ENCODE measurements around the gene CCDC85C.

CCDC85C gene

DNA sequence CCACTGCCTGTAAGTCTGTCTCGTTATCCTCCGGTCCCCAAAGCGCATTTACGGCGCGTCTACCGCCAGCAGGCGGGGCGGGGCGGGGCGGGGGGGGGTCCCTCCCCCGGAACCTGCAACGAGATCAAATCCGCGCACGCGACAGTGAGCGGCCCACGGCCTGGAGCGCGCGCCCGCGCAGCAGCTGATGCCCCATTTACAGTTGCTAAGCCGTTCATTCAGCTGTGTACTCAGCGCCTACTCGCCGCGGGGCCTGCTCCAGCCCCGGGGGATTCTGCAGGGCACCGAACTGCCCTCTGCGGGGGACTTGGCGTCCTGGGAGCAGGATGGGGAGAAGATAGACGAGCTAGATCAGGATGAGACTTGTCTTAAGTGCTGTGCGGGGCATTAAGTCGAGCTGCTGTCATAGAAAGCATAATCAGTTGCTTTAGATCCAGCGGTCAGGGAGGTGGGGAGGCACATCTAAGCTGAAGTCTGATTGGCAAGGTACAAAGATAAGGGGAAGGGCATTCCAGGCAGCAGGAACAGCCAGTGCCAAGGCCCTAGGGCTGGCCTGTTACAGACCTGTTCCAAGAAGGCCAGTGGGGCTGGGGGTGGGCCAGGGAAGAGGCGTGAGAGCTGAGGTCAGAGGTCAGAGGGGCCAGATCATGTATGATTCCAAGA, 1.4 kb upstream of the CCDC85C start:
- peak in 3 of 4 experiments; percentile 21 to 60 (median 26) for DNase-seq

DNA sequence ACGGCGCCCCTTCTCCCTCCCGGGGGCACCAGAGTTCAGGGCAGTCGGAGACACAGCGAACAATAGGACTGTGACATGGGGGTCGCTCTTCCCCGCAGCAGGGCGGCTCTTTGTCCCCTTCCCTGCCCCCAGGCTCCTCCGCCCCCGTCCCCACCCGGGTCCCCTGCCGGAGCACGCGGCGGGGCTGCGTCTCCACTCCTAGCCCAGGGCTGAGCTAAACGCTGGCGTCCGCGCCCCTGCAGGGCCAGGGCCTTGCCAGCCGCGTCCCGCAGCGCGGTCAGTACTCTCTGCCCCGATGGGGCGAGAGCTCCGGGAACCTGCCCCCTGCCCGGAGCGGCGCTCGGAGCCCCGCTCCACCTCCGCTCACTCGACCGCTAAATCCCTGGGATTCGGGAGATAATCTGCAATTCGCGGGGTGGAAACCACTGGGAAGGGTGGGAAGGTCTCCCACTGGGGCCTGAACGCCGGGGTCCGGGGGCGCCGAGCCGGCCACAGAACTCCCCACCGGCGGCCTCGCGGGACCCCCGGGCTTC, 825 bp upstream of the CCDC85C start:
- peak in 2 of 4 experiments; percentile 29 to 42 for DNase-seq

DNA sequence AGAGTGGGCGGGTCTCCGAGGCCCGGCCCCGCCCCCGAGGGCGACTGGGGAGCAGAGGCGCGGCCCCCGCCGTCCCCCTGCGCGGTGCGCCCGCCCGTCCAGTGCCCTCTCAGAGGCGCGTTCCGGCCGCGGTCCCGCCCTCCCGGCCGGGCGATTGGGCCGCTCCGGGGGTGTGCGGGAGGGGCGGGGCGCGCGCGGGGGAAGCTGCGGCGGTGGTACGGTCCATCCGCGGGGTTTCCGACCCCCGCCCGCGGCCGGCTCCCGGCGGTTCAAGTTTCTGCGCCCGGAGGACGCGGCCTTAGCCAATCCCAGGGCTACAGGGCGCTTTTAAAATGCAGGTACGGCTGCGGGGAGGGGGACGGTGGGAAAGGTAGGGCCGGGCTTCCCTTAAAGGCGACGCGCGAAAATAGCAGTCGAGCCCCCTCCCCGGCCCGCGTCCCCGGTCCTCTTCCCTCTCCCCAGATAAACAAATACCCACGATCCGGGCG, 315 bp upstream of the CCDC85C start:
- DNase-seq = peak; percentile 78 to 94 (median 84)

DNA sequence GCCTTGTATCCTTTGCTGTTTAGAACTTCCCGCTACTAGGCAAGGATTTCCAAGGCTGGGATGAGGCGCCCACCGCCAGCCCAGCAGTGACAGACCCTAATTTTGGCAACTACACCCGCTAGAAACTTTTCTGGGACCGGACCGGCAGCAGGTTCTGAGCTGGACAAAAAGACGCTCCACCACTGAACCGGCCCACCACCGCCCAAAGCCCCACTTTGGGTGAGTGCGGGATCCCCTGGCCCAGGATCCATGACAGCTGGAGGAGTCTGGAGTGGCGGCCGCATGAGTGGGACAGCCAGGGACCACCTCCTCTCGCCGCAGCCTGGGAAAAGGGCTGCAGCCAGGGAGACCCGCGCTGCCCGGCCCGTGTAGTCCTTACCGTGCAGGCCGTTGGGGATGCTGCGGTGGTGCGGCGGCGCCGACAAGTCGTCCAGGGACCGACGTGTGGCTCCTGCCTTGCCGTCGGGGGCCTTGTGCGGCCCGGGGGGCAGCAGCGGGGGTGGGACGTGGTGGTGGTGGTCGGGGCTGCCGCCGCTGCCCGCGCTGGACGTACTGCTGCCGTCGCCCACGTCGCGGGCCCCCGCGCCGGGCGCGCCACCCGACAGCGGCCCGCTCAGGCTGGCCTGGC, 1.1 kb downstream of the CCDC85C start:
- no peak for DNase-seq

DNA sequence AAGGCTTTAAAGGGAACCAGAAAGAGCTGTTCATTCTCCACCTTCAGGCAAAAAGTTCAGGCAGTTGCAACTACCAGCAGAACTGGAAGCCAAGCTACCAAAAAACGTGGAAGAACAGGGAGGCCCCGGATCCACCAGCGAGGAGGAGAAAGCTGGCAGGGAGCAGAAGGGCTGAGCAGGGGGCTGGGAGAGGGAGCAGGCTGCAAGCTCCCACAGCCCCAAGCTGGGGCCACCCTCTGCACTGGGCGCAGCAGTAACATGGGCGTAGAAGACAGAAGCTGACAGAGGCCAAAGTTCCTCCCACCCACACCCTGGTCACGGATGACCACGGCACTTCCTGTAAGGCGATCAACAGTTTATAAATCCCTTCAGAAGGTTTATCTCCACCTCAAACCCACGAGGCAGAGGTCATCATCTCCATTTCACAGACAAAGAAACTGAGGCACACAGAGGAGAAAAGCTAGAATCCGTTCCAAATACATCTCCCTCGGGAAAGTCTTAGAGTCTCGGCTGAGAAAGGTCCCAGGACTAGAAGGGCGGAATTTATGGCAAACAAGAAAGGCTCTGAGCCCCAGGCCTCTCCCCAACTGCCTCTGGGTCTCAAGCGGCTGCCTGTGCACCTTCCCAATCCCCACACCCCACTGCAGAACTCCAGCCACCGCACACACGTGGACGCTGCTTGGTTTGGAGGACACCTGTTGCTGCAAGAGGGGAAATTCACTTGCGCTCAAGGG, 1.8 kb downstream of the CCDC85C start:
- DNase-seq = peak; percentile 37 to 73 (median 56)

DNA sequence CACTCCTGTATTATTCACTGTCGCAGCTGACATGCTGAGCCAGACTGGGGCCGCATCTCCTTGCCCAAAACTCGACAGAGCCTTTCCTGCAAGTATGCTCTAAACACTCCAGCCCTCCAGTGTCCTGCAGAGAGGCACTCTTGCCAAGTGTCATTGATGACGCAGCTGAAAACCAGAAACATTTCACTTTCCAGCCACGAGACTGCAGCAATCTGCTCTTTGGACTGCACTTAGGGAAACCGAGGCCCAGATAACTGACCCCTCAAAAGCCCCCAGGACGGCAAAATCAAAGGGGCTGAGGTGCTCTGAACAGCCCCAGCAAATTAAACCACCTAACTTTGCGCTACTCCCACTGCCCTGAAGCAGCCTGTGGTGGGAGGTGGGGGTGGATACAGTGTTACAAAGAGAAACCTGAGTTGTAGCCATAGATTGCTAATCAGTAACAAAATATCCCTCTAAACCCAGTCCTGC, 2.6 kb downstream of the CCDC85C start:
- DNase-seq = no peak

GRCh38 chr14:99600232-99600888, 3.6 kb downstream of the CCDC85C start:
- DNase-seq = no peak

DNA sequence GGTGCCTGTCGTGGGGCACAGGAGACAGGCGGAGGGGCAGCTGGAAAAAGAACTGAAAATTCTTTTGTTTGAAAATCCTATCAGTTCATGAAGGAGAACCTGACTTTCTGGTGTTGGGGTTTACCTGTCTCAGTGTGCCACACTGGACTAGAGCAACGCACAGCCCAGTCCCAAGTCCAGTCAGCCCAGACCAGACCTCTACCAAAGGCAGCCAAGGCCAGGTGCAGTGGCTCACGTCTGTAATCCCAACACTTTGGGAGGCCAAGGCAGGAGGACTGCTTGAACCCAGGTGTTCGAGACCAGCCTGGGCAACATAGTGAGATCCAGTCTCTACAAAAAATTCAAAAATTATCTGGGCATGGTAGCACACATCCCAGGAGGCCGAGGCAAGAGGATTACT, 4.6 kb downstream of the CCDC85C start:
- DNase-seq = no peak

- DNase-seq = no peak
These were observed 5.2 kb downstream of the CCDC85C start for GRCh38 chr14:99598774-99599173.

GRCh38 chr14:99597911-99598600, 6.0 kb downstream of the CCDC85C start:
- no peak for DNase-seq

DNA sequence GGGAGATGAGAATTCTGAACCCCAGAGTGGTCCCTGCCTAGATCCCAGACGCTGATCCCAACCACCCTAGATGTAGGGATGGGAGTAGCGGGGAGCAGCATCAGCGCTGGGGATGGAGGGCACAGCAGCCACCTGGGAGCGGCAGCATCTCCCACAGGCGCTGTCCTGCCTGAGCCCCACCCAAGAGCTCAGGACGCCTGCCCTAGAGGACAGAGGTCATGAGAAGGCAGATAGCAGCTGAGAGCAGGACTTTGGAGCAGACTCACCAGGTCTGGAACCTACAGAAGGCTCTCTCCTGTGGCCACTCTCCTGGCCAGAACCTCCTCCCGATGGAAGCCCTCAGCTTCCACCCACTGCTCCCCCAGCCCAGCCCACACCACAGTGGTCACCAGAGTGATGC, 7.2 kb downstream of the CCDC85C start:
- no peak for DNase-seq

DNA sequence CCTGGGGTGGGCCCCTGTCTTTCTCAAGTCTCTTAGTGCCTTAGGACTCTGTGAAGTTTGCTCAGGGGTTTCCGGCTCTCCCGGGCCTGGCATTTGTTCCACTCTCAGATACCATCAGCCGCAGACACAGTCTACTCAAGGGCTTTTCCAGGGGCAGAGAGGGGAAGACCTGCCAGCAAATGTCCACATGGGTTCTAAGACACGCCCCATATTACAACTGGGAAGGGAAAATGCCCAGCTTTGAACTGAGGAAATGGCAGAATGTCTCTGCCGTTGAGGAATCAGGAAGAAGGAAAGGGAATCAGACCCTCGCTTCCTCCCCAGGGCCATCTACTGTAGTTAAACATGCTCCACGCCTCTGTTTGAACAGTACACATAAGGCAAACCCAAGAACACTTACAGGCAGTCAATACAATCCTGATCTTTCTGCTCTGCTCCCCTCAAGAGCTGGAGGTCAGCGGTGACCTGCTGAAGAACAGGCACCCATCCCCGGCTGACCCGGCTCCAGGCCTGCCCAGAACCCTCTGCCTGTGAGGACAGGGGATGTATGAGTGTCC, 7.9 kb downstream of the CCDC85C start:
- no peak for DNase-seq

- no peak for DNase-seq
These were observed 8.5 kb downstream of the CCDC85C start for GRCh38 chr14:99595524-99595923.

GRCh38 chr14:99595034-99595433, 9.0 kb downstream of the CCDC85C start:
- no peak for DNase-seq

GRCh38 chr14:99593971-99594841, 9.8 kb downstream of the CCDC85C start:
- DNase-seq = no peak

DNA sequence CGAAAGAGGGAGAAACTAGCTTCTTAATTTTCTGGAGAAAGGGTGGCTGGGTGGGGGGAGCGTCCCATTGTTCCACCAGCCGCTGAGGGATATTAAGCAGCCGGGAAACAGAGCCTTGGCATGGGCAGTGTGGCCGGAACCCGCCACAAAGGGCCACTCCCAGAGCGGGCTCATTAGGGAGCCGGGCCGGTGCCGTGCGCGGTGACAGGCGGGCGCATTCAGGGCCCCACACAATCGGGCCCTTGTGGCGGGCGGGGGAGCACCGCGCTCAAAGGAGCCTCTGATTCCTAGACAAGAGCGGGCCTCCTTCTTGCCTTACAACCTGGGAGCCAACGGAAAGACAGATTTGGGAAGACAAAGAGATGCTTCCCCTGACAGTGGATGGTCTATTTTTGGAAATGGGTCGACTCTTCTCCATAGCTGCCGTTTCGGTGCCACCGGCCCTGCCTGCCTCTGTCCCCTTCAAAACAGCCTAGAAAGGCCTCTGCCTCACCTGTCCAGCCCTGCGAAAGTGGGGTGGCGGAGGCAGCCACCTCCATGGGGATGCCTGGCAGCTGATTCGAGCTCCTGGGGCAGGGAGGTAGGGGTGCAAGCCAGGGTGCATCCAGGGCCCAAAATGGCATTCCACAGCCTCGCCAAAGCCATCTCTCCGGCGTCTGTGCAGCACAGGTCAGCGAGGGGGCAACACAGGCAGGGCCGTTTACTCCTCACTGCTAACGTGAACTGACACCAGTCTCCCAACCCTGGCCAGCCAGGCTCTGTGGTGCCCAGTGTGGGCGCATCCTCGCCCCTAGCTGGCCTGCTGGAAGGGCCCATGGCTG, 10.9 kb downstream of the CCDC85C start:
- no peak for DNase-seq

GRCh38 chr14:99592394-99592793, 11.6 kb downstream of the CCDC85C start:
- no peak for DNase-seq

GRCh38 chr14:99590746-99591555, 13.1 kb downstream of the CCDC85C start:
- DNase-seq = no peak

All from suppressor macrophage (primary cell).